Measurements from ENCODE around the gene GCKR.
"Not testable (repeated sequence)": the region's sequence is repeated elsewhere in the genome, so short reads cannot be mapped to it uniquely, and the experiment has no call there.

Gene GCKR

DNA sequence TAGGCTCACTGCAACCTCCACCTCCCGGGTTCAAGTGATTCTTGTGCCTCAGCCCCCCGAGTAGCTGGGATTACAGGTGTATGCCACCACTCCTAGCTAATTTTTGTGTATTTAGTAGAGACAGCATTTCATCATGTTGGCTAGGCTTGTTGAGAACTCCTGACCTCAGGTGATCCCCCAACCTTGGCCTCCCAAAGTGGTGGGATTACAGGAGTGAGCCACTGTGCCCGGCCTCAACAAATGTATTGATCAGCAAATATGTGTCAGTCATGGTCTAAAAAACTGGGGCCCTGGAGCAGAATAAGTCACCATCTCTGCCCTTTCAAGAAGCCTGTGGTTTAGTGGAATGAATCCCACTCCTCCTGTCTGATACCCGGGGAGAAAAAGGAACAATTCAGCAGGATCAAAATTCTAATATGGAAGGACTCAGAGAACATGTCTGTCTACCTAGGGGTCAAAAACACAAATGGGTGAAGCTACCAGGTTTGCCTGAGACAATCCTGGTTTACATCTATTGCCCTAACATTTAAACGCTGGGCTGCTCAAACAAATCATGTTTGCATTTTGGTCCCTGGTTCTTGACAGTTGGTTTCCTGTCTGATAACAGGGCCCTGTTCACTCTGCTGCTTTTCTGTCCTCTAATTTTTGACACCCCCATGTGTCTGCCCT, 21.6 kb downstream of the GCKR start:
- DNase-seq = no peak

DNA sequence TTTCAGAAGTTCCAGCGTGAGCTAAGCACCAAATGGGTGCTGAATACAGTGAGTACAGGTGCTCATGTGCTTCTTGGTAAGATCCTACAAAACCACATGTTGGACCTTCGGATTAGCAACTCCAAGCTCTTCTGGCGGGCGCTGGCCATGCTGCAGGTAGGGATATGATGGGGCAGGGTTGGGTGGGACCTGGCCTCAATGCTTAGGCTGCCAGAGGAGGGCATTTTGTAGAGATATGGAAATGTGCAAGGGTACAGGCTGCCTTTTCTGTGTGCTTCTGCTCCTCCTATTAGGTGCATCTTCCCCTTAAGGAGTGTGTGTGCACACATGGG, 22.1 kb downstream of the GCKR start:
- no peak for DNase-seq

DNA sequence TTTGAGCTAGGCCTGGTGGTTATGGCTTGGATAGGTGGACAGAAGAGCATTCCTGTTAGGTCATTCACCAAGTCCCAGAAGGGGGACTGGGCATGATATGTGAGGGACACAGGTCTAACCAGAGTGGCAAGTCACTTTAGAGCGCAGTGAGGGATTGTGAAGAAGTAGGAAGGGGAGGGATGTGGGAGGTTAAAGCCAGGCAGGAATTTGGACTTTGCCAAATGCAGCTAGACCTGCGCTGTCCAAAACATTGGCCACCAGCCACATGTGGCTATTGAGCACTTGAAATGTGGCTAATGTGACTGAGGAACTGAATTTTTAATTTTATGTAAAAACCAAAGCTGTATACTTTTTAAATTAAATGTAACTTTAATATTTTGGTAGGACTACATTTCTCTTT, 23.7 kb downstream of the GCKR start:
- no peak for DNase-seq

DNA sequence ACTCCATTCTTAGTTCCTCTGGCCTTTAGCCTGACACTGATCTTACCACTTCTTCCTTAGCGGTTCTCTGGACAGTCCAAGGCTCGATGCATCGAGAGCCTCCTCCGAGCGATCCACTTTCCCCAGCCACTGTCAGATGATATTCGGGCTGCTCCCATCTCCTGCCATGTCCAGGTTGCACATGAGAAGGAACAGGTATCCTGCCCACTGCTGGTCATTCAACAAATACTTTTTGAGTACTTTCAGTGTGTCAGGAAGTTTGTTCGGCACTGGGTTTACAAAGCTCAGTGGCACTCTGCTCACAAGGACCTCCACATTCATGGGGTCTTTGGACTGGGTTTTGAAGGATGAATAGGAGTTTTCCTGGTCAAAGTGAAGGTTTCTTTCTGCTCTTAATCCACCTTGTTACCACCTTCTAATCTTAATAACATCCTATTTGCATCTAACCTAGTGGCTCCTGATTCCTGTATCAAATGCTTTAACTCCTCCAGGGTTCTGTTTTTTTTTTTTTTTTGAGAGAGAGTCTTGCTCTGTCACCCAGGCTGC, 25.8 kb downstream of the GCKR start:
- DNase-seq = no peak

DNA sequence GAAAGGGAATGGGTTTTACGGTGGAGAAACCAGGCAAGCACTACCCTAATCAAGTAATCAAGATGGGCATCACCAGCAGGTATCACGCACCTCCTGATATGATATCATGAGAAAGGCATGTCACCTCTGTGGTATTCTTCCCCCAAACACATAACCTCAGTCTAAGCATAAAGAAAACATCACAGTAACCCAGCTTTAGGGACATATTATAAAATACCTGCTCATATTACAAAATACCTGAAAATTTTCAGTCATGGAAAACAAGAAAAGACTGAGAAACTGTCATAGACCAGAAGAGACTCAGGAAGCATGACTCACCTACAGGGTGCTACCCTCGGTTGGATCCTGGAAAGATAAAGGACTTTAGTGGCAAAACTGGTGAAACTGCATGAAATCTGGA, 30.5 kb downstream of the GCKR start:
- no peak for DNase-seq

DNA sequence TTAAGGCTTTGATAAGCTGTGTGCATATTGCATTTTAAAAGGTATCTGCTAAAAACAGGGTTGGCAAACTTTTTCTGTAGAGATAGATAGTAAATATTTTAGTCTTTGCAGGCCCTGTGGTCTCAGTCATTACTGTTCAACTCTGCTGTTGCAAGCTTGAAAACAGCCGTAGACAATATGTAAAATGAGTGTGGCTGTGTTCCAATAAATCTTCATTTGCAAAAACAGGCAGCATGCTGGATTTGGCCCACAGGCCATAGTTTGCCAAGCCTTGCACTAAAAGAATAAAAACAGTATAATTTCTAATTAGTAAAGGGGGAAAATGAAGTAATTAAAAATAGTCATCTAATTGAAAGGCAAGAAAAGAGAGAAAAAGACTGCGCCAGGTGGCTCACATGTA, 35.3 kb downstream of the GCKR start:
- no peak for DNase-seq

DNA sequence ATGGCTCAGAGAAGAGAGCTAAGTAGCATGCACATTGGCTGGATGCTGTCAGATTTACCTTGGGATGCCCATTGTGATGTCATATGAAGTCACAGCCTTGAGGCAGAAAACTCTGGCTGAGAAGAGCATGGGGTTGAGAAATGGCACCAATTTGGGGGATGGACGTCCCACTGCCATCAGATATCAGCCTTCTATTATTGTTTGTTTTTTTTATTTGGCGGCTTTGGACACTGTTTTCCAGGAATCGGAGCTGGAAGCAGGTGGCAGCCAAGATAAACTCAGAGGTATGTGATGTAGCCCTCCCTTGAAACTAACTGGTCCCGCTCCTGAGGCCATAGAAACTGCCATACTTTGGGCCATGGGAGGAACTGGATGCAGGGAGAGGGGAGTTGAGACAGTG, 40.6 kb downstream of the GCKR start:
- no peak for DNase-seq

DNA sequence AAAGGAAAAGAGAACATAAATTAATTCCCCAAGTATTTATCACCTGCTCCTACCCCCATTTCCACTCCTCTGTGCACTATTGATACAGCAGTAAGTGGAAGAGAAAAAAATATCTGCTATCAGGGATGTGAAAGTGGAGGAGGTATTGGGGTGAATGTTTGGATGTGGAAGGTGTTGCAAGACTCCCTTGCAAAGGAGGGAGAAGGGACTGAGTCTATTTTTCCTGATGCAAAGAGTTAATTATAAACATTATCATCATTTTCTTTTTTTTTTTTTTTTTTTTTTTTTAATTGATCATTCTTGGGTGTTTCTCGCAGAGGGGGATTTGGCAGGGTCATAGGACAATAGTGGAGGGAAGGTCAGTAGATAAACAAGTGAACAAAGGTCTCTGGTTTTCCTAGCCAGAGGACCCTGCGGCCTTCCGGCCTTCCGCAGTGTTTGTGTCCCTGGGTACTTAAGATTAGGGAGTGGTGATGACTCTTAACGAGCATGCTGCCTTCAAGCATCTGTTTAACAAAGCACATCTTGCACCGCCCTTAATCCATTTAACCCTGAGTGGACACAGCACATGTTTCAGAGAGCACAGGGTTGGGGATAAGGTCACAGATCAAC, 42.3 kb downstream of the GCKR start:
- DNase-seq = not testable (repeated sequence)

DNA sequence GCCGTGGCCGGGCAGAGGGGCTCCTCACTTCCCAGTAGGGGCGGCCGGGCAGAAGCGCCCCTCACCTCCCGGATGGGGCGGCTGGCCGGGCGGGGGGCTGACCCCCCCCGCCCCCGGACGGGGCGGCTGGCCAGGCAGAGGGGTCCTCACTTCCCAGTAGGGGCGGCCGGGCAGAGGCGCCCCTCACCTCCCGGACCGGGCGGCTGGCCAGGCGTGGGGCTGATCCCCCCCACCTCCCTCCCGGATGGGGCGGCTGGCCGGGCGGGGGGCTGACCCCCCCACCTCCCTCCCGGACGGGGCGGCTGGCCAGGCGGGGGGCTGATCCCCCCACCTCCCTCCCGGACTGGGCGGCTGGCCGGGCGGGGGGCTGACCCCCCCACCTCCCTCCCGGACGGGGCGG, 43.0 kb downstream of the GCKR start:
- not testable (repeated sequence) for DNase-seq

DNA sequence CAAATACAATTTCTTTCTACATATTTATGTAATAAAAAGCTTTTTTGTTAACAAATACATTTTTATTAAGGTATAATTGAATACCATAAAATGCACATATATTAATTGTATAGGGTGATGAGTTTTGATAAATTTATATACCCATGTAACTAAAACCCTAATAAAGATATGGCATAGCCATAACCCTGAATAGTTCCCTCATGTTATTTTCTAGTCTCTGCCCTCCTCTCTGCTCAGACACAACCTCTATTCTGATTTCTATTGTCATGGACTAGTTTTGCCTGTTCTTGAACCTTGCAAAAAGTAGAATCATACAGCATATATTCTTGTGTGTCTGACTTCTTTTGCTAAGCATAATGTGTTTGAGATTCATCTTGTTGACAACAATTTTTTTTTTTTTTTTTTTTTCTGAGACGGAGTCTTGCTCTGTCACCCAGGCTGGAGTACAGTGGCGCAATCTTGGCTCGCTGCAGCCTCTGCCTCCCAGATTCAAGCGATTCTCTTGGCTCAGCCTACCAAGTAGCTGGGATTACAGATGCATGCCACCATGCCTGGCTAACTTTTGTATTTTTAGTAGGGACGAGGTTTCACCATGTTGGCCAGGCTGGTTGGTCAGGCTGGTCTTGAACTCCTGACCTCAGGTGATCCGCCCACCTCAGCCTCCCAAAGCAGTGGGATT, 47.6 kb downstream of the GCKR start:
- no peak for DNase-seq

DNA sequence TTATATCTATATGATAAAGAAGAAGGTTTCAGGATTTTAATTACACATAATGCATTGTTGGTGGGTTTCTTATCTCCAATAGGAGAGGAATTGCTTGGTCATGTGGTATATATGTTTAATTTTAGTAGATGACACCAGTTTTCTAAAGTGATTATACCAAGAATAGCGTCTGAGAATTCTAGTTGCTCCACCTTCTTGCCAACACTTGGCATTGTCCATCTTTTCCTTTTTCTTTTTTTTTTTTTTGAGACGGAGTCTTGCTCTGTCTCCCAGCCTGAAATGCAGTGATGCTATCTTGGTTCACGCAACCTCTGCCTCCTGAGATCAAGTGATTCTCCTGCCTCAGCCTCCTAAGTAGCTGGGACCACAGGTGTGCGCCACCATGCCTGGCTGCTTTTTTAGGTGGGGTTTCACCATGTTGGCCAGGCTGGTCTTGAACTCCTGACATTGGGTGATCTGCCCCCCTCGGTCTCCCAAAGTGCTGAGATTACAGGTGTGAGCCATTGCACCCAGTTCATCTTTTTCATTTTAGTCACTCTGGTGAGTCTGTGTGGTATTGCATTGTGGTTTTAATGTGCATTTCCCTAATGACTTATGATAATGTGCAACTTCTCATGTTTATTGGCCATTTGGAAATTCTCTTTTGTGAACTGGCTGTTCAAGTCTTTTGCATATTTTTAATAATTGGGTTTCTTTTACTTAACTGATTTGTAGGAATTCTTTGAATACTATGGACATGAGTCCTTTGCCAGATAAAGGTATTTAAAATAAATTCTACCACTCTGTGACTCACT, 48.9 kb downstream of the GCKR start:
- DNase-seq = no peak

DNA sequence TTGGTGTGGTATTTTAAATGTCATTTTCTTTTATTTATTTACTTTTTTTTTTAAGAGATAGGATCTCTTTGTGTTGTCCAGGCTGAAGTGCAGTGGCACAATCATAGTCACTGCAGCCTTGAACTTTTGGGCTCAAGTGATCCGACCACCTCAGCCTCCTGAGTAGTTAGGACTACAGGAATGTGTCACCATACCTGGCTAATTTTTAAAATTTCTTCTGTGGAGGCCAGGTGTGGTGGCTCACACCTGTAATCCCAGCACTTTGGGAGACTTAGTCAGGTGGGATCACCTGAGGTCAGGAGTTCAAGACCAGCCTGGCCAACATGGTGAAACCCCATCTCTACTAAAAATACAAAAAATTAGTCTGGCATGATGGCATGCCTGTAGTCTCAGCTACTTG, 52.7 kb downstream of the GCKR start:
- no peak for DNase-seq

DNA sequence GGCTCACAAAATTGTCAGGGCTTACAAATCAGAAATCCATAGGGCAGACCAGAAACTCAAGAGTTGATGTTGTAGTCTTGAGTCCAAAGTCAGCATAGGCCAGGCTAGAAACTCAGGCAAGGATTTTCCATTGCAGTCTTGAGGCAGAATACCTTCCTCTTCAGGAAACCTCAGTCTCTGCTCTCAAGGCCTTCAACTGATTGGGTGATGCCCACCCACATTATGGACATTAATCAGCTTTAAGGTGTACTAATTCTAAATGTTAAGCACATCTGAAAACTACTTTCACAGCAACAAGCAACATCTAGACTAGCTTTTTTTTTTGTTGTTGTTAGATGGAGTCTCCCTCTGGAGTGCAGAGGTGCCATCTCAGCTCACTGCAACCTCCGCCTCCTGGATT, 54.9 kb downstream of the GCKR start:
- no peak for DNase-seq

DNA sequence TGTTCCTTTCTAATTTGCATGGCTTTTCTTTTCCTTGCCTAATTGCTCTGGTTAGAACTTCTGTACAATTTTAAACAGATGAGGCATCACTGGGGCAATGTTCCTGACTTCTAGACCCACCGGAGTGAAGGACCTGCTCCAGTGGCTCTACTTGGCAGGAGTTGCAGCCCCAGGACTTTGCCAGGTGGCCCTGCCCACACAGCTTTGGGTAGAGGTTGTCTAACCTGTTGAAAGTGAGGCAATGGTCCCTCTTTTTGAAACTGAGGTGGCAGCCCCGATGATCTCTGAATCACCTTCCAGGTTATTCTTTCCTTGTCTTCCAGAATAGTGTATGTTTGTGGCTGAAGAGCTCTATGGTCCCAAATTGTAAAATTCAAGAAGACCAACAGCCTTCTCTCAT, 56.3 kb downstream of the GCKR start:
- no peak for DNase-seq

DNA sequence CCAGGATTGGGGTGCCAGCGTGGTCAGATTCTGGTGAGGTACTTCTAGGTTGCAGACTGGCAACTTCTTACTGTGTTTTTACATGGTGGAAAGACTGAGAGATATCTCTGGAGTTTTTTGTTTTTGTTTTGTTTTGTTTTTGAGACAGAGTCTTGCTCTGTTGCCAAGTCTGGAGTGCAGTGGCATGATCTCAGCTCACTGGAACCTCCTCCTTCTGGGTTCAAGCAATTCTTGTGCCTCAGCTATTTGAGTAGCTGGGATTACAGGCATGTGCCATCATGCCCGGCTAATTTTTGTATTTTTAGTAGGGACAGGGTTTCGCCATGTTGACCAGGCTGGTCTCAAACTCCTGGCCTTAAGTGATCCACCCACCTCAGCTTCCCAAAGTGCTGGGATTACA, 57.8 kb downstream of the GCKR start:
- not testable (repeated sequence) for DNase-seq

DNA sequence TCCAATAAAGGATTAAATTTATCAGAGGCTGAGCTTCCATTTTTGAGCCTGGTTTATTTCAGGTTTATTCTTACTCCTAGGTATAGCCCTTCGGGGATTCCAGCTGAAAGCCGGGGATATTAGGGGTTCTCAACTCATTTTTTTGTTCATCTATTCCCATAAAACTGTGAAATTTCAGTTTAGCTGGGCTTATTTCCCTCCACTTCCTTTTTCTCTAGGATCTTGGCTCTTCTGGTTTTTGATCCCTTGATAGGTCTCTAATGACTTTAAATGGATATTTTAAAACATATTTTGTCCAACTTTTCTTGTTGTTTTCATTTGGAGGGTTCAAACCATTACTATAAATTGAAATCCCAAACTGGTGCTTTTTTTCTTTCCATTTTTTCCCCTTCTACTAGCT, 62.6 kb downstream of the GCKR start:
- no peak for DNase-seq

DNA sequence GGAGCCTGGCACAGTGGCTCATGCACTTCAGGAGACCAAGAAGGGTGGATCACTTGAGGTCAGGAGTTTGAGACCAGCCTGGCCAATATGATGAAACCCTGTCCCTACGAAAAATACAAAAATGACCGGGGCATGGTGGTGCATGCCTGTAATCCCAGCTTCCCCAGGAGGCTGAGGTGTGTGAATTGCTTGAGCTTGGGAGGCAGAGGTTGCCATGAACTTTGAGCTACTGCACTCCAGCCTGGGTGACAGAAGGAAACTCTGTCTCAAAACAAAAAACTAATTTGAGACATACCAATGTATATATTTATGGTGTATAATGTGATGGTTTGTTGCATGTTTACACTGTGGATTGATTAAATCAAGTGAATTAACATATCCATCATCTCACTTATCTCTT, 64.4 kb downstream of the GCKR start:
- DNase-seq = no peak

DNA sequence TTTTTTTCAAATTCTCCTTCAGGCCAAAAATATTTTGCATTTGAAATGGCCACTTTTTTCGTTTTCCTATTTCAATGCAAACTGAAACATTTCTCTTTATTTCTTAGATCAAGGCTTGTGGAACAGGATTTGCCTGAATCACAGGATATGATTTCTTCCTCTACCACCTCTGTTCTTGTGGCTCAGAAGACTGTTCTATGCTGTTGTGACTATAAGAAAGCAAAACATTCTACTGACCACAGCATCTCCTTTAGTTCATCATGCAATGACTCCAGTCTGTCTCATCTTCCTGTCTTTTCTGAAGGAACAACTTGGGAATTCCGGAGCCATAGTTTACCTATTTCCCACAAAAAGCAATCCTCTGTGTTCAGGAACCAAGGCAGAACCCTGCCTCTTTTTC, 70.0 kb downstream of the GCKR start:
- DNase-seq = no peak

DNA sequence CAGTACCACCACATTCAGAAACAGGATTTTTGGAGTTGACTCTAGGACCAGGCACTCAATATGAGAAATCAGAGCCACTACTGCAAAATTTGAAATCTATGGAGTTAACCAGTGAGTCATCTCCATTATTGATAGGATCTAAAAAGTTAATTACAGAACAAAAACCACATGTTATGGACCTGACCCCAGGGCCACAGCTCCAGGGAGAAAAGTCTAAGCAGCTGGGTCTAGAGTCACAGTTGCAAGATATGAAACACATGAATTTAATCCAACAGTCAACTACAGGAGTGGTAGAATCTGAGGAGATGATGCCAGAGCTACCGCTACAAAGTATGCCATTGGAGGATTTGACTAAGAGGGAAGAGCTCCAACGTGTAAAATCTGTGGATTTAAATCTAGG, 72.8 kb downstream of the GCKR start:
- DNase-seq = no peak

DNA sequence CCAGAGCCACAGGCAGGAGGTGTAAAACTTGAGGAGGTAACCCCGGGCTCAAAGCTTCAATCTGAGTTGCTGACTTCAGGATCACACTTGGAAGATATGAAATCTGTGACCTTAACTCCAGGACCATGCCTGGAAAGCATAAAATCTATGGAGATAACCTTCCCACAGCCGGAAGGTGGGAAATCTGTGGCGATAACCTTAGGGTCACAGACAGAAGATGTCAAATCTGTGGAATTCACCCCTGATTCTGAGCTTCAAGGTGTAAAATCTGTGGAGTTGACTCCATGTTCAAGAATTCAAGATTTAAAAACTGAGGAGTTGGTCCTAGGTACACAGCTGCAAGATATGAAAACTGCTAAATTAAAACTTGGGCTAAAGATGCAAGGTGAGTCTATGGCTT, 74.6 kb downstream of the GCKR start:
- no peak for DNase-seq

DNA sequence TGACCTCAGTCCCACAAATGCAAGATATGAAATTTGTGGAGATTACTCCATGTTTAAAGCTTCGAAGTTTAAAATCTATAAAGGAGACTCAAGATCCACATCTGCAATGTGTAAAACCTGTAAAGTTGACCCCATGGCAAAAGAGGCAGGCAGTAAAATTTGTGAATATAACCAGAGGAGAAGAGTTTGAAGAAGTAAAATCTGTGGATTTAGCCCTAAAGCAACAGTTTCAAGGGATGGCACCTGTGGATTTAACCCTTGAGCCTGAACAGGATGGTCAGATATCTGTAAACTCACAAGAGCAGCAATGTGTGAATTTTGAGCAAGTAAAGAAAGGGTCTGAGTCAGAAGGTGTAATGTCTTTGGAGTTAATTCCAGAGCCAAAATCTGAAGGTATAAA, 75.0 kb downstream of the GCKR start:
- DNase-seq = no peak

DNA sequence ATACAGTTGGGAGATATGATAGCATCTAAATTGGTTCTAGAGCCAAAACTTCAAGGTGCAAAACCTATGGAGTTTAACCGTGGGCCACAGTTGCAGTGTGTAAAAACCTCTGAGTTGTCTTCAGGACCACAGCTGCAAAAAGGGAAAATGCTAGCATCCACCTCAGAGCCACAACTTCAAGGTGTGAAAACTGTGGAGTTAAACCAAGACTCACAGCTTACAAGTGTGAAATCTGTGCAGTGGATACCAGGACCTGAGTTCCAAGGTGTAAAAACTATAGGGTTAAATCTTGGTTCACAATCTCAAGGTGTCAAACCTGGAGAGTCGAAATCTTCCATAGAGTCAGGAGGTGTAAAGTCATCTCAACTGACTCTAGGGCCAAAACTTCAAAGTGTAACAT, 75.8 kb downstream of the GCKR start:
- no peak for DNase-seq

DNA sequence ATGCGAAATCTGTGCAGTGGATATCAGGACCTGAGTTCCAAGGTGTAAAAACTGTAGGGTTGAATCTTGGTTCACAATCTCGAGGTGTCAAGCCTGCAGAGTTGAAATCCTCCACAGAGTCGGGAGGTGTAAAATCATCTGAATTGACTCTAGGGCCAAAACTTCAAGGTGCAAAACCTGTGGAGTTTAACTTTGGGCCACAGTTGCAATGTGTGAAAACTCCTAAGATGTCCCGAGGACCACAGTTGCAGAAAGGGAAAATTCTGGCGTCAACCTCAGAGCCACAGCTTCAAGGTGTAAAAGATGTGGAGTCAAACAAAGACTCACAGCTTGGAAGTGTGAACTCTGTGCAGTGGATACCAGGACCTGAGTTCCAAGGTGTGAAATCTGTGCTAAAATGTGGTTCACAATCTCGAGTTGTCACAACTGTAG, 76.4 kb downstream of the GCKR start:
- DNase-seq = no peak
